ENCODE measurements around the gene ABHD17C. TPM values are rescaled to one million over a fixed set of nuclear protein-coding genes. Genes with fewer than 3 reads are reported as not detected.

The ABHD17C gene
- total RNA-seq, 1 donor from 2014 or later, result 12.5 TPM

GRCh38 chr15:80750575-80750974 lies 55.5 kb downstream of the ABHD17C start:
- no peaks in the 10 kb centered on the region for H3K9me3 ChIP-seq
- DNase-seq (ENCODE audit: extremely low spot score in 2 of 2), result no peak
- H3K27ac ChIP-seq, result no peak overlapping the region
- TF ChIP-seq POLR2AphosphoS5 (IDR thresholded peaks at IDR 0.05; ENCODE audit: insufficient read depth in 1 of 2, low read depth in 1 of 2), result no peak
- TF ChIP-seq CTCF (IDR thresholded peaks at IDR 0.05), result no peak
- no peak for TF ChIP-seq POLR2A (IDR thresholded peaks at IDR 0.05)
- no peaks in the 10 kb centered on the region for H3K36me3 ChIP-seq
- intact Hi-C loops (cut with DNase I), result no loop called here
- H3K27me3 ChIP-seq, result no peaks in the 10 kb centered on the region
- H3K4me1 ChIP-seq, result no peaks in the 10 kb centered on the region
- H3K4me3 ChIP-seq, result no peak overlapping the region

- DNase-seq (ENCODE audit: extremely low spot score in 2 of 2), result no peak
- Histone ChIP-seq H3K4me3 (no peak overlapping the region), H3K9me3 (no peaks in the 10 kb centered on the region), H3K27me3 (no peaks in the 10 kb centered on the region), H3K4me1 (no peaks in the 10 kb centered on the region), H3K36me3 (no peaks in the 10 kb centered on the region), H3K27ac (no peak overlapping the region)
- intact Hi-C loops (cut with DNase I), result no loop called here
- no peak for TF ChIP-seq POLR2A (IDR thresholded peaks at IDR 0.05)
- TF ChIP-seq CTCF (IDR thresholded peaks at IDR 0.05), result no peak
- no peak for TF ChIP-seq POLR2AphosphoS5 (IDR thresholded peaks at IDR 0.05; ENCODE audit: insufficient read depth in 1 of 2, low read depth in 1 of 2)
These were observed 57.1 kb downstream of the ABHD17C start for GRCh38 chr15:80752204-80752603.

- Histone ChIP-seq H3K27me3 (no peaks in the 10 kb centered on the region), H3K36me3 (no peaks in the 10 kb centered on the region), H3K27ac (no peak overlapping the region), H3K4me1 (no peaks in the 10 kb centered on the region), H3K9me3 (no peaks in the 10 kb centered on the region), H3K4me3 (no peak overlapping the region)
- TF ChIP-seq POLR2A (IDR thresholded peaks at IDR 0.05) (no peak), CTCF (IDR thresholded peaks at IDR 0.05) (no peak), POLR2AphosphoS5 (IDR thresholded peaks at IDR 0.05; ENCODE audit: insufficient read depth in 1 of 2, low read depth in 1 of 2) (no peak)
- intact Hi-C loops (cut with DNase I), result no loop called here
- DNase-seq (ENCODE audit: extremely low spot score in 2 of 2), result no peak
These were observed 58.1 kb downstream of the ABHD17C start for GRCh38 chr15:80753161-80753560.

- TF ChIP-seq CTCF (IDR thresholded peaks at IDR 0.05) (no peak), POLR2A (IDR thresholded peaks at IDR 0.05) (no peak), POLR2AphosphoS5 (IDR thresholded peaks at IDR 0.05; ENCODE audit: insufficient read depth in 1 of 2, low read depth in 1 of 2) (no peak)
- intact Hi-C loops (cut with DNase I), result no loop called here
- Histone ChIP-seq H3K27me3 (no peaks in the 10 kb centered on the region), H3K4me1 (no peaks in the 10 kb centered on the region), H3K27ac (no peak overlapping the region), H3K9me3 (no peaks in the 10 kb centered on the region), H3K4me3 (no peak overlapping the region), H3K36me3 (no peaks in the 10 kb centered on the region)
- DNase-seq (ENCODE audit: extremely low spot score in 2 of 2), result no peak
These were observed 58.9 kb downstream of the ABHD17C start for GRCh38 chr15:80754014-80754413.

GRCh38 chr15:80755885-80756284 lies 60.8 kb downstream of the ABHD17C start:
- Histone ChIP-seq H3K4me3 (no peak overlapping the region), H3K36me3 (no peaks in the 10 kb centered on the region), H3K27me3 (no peaks in the 10 kb centered on the region), H3K9me3 (no peaks in the 10 kb centered on the region), H3K4me1 (no peaks in the 10 kb centered on the region), H3K27ac (no peak overlapping the region)
- no peak for TF ChIP-seq CTCF (IDR thresholded peaks at IDR 0.05)
- no peak for TF ChIP-seq POLR2A (IDR thresholded peaks at IDR 0.05)
- TF ChIP-seq POLR2AphosphoS5 (IDR thresholded peaks at IDR 0.05; ENCODE audit: insufficient read depth in 1 of 2, low read depth in 1 of 2), result no peak
- DNase-seq (ENCODE audit: extremely low spot score in 2 of 2), result no peak
- intact Hi-C loops (cut with DNase I), result no loop called here

All from vagina (tissue), 2 donors.